Astrocyte of the hippocampus (primary cell): Measurements from ENCODE around the gene TMC1.

Experiments used
- DNase-seq: peaks from one replicate; pipeline ENCODE4 v3.0.0; 2011; ENCODE audit warnings: low read depth, low spot score

Gene TMC1

DNA sequence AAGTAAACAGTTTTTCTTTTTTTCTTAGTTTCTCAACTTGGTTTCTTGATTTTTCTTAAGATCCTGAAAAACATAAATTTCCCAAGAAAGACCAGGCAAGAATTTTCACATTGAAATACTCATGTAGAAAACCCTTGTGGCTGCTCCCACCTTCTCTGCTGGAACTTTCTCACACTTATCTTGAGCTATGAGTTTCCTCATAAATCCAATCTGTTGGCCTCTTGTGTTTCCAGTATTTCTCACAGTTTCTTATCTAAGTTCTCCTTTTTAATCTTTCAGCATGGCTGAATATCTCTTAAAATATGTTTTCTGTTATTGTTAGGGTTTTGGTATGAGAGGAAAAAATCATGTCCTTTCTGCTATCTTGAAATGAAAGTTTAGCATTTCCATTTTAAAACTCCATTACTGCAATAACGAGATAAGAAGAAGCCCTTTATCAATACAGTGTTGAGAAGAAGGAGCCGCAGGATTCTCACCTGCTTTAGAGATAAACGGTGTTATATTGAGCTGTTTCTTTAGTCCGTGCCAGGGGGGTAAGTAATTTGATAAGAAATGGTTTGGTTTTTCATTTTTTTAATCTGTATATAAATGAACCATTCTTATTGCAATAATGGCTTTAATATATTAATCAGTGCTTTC lies 342.2 kb downstream of the TMC1 start:
- no peak for DNase-seq

DNA sequence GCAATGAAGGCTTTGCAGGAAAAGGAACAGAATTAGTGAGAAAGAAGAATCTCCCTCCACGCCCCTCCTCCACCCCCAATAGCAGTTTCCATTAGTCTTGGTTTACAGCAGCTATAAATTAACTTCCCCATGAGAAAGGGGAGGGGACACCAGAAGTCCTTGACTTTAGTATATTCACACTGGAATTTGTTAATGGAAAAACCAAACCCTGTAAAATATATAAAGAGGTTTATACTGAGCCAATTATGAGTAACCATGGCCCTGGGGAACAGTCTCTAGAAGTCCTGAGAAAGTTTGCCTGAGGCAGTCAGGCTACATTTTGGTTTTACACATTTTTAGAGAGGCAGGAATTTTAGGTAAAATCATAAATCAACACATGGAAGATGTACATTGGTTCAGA lies 342.9 kb downstream of the TMC1 start:
- no peak for DNase-seq

DNA sequence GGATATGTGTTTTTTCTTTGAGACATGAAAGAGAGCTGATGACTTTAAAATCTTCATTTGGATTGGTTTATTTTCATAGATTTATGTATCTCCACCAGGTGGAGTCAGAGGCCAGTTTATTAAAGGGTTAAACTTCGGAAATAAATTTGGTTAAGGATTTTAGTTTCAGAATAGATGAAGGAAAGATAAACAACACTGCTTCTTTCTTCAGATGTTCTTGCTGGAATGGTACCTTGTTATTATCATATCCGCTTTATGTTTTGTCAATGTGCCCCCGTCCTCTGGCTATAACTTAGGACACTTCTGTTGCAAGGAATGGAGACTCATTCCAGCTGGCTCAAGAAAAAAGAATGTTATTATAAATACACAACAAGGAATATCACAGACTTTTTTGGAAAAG lies 350.3 kb downstream of the TMC1 start:
- DNase-seq, result peak; percentile 47

DNA sequence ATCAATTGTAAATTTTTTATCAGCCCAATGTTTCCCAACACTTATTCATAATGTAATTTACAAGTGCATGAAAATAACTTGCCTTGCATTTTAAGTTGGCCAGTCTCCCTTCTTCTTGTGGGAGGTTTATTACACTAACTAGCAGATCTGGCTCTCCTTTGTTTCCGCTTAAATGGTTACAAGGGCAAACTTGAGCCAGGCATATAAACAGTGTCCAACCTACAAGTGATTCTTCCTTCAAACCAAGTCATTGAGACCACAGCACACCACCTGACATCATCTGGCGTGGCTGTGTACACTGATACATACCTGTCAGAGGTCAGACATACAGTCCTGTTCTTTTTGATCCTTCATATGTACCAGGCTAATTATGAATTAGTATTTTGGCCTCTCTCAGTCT lies 351.3 kb downstream of the TMC1 start:
- peak; percentile 33 for DNase-seq

DNA sequence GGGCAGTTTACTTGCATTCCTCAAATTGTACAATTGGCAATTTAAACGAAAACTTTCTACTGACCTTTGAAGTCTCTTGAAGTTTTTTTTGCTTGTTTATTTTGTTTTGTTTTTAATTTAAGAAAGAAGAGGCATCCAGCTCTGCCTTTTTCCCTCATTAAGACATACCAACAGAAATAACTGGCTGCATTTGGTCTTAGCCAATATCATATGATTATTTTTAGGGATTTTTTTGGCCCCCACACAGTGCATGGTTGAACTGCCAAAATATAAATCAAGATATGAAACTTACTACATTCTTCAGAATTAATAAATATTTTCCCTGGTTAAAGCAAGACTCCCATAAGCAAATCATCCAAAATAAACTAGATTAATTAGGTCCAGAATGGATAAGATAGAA lies 352.0 kb downstream of the TMC1 start:
- no peak for DNase-seq

DNA sequence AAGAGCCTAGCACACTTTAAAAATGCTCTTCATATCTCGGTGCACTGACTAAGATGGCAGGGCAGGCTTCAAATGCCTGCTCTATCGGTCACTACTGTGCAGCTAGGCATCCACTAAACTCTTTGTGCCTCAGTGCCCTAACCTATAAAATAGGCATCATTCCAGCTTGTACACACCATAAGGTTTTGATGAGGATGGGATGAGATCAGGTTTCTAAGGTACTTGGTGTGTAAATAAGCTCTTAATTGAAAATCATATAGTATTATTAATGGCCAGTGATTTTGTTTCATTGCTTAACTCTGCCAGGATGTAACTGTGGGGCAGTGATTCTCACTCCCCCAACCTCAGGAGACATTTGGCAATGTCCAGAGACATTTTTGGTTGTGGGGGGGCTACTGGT lies 352.9 kb downstream of the TMC1 start:
- no peak for DNase-seq

DNA sequence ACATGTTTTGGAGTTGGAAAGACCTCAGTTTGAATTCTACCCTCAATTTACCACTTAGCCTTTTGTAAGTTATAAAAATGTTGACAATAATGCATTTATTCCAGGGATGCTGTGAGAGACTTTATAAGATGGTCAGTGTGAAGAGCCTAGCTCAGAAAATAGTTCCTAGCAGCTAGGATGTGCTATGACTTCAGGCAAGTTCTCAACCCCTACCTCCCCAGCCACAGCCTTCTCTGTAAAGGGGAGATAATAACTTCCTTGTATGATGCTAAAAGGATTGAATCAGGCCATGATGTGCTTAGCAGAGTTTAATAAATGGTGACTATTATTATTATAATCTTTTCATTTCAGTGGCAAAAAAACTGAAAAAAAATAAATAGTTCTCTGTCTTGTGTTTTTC lies 353.8 kb downstream of the TMC1 start:
- no peak for DNase-seq

DNA sequence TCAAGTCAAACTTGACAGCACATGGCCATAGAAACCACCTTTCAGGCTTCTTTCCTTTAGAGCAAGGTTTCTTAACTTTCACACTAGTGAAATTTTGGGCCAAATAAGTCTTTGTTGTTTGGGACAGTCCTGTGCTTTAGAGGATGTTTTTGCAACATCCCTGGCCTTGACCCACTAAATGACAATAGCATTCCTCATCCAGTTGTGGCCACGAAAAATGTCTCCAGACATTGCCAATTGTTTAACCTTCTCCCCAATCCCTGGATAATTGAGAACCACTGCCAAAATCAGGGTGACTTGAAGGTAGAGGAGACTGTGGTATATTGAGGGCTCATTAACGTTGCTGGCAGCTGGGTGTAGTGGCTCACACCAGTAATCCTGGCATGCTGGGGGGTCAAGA lies 359.4 kb downstream of the TMC1 start:
- DNase-seq, result no peak

DNA sequence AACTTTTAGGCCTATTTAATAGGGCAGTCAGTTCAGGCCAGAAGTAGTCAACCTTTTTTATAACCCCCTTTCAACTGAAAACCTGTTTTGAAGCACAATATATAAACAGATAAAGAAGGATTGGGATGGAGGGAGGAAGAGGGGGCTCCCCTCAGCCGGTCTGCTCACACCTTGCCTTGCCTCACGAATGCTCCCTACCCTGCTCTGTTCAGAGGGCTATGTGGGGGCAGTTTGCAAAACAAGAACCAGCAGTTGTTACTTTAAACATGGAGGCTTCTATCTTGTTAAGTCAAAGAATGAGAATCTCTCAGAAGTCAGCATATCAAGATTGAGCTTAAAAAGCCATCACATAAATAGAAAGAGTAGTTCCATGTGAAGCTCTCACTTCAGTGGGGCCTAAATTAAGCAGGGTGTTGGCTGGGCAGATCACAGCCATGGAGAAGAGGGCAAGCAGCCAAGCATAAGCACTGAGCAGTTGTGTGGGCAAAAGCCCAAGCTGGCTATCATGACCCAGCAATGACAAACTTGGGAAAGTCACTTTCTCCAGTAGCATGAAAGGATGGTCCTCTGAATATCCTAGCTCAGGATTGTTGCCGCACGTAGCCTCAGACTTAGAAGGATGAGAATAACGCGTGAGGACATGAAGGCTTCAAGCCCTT lies 360.8 kb downstream of the TMC1 start:
- peak; percentile 44 for DNase-seq

DNA sequence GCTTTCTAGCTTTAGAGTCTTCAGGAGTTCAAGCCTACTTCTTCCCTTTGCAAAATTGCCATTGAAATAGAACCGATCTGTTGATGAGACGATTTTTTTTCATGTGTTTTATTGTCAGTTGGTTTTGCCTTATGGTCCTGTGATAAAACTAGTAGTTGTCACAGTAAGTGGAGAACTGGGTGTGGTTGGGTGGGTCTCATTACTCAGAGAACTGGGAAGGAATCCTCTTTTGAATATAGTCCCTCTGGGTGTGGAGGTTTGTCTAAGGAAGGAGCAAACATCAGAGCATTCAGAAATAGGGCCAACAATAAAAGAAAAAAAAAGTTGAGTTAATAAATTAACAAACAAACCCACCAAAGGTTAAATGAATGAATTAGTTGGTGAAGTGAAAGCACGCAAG lies 362.5 kb downstream of the TMC1 start:
- DNase-seq, result no peak

DNA sequence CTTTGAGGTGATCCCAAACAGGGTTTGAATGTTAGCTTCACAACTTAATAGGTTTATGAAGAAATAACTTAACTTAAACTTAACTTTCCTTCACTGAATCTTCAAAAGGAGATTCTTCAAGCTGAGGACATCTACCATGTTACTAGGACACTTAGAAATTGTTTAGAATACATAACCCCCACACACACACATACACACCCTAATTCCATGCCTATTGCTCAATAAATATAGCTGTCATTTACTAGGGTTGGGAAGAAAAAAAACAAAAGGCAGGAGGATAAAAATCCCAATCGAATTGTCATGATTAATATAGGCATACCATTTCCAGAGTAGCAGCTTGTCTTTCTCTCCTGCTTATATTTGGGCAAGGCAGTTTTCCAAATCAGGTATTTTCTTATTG lies 363.1 kb downstream of the TMC1 start:
- DNase-seq, result no peak
